Fibroblast of mammary gland (primary cell): Measurements from ENCODE around the gene PI4KA.

Experiments used
- DNase-seq: peaks from one replicate; pipeline ENCODE4 v3.0.0-alpha.2; 2010; ENCODE audit warnings: low read depth
- H3K4me3 ChIP-seq: 2 replicates; pipeline ENCODE4 v1.5.1; 2011; ENCODE audit warnings: low read depth, mild to moderate bottlenecking, low read length, moderate library complexity; ENCODE audit not compliant: control insufficient read depth
- TF ChIP-seq, protein P1 (sequence below): conservative IDR thresholded peaks from 2 replicates; pipeline ENCODE4 v1.5.1; 2011; ENCODE audit warnings: low read depth, low read length, inconsistent platforms; ENCODE audit not compliant: control insufficient read depth, insufficient read depth

PI4KA gene

DNA sequence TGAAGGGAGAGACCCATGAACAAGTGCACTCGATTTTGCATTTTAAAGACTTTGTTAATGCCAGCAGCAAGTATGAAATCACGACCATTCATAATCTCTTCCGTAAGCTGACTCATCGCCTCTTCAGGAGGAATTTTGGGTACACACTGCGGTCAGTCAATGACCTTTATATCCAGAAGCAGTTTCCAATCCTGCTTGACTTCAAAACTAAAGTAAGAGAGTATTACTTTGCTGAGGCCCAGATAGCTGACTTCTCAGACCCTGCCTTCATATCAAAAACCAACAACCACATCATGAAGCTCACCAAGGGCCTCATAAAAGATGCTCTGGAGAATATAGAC, 78.8 kb downstream of the PI4KA start:
- TF ChIP-seq, protein P1, sequence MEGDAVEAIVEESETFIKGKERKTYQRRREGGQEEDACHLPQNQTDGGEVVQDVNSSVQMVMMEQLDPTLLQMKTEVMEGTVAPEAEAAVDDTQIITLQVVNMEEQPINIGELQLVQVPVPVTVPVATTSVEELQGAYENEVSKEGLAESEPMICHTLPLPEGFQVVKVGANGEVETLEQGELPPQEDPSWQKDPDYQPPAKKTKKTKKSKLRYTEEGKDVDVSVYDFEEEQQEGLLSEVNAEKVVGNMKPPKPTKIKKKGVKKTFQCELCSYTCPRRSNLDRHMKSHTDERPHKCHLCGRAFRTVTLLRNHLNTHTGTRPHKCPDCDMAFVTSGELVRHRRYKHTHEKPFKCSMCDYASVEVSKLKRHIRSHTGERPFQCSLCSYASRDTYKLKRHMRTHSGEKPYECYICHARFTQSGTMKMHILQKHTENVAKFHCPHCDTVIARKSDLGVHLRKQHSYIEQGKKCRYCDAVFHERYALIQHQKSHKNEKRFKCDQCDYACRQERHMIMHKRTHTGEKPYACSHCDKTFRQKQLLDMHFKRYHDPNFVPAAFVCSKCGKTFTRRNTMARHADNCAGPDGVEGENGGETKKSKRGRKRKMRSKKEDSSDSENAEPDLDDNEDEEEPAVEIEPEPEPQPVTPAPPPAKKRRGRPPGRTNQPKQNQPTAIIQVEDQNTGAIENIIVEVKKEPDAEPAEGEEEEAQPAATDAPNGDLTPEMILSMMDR, result no peak
- H3K4me3 ChIP-seq, result no peak overlapping the region
- peak; percentile 84 for DNase-seq

DNA sequence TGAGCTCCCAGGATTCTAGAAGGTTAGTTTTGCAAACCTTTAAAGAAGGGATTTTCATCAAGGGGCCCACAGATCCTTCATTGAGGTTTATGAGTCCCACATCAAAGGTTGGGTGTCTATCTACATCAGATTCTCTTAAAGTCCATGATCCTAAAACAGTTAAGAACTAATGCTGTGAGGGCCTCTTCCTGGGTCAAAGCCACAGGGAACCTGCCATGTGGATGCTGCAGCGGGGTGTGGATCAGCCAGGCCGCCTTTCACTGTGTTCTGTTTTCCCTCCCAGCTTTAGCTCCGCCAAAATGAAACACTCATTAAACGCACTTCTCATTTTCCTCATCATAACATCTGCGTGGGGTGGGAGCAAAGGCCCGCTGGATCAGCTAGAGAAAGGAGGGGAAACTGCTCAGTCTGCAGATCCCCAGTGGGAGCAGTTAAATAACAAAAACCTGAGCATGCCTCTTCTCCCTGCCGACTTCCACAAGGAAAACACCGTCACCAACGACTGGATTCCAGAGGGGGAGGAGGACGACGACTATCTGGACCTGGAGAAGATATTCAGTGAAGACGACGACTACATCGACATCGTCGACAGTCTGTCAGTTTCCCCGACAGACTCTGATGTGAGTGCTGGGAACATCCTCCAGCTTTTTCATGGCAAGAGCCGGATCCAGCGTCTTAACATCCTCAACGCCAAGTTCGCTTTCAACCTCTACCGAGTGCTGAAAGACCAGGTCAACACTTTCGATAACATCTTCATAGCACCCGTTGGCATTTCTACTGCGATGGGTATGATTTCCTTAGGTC, 79.4 kb downstream of the PI4KA start:
- TF ChIP-seq, protein P1, result no peak
- no peak overlapping the region for H3K4me3 ChIP-seq
- no peak for DNase-seq

DNA sequence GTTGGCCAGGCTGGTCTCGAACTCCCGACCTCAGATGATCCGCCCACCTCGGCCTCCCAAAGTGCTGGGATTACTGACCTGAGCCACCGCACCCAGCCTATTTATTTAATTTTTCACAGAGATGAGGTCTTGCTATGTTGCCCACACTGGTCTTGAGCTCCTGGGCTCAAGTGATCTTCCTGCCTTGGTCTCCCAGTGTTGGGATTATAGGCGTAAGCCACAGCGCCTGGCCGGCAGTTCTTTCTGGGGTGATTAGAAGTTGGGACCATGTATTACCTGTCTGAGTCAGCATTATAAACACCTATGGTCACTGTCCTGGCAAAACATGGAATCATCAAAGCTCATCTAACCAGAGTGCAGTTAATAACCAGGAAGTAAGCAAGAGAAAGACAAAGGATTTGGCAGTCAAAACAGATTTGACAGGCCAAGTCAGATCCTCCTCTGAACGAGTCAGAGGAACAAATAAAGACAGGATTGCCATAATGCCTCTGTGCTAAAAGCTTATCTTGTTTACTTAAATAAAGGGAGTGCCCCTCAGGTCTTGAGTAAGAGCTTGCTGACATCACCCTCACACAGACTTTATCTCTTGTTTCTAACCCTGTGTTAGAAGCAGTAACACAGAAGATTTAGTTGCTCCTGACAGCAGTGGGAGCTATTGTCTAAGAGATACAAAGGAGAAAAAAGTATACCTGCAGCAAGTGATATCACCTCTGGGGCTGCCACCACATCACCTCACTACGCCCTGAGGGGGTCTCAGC, 81.0 kb downstream of the PI4KA start:
- no peak overlapping the region for H3K4me3 ChIP-seq
- TF ChIP-seq, protein P1, result no peak
- DNase-seq, result peak; percentile 94

DNA sequence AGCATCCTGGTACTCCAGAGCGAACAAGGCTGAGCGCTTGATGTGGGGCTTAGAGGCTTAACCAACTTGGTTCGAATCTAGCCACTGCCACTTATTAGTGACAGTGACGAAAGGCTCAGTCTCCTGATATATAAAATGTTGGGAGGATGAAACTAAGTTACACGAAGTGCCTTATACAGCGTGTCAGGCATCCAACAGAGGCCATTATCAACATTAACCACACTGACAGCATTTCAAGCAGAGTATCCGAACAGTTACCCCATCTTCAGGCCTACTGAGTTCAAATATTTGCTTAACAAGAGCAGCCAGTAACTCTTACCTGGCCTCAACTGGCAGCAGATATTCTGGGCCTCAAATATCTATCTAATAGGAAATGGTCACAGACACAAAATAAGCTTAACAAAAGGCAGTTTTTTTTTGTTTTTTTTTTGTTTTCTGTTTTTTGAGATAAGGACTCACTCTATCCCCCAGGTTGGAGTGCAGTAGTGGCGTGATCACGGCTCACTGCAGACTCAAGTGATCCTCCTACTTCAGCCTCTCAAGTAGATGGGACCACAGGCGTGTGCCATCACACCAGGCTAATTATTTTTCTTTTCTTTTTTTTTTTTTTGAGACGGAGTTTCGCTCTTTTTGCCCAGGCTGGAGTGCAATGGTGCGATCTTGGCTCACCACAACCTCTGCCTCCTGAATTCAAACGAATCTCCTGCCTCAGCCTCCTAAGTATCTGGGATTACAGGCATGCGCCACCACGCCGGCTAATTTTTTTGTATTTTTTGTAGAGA, 81.8 kb downstream of the PI4KA start:
- no peak for DNase-seq
- TF ChIP-seq, protein P1, result no peak
- no peak overlapping the region for H3K4me3 ChIP-seq

DNA sequence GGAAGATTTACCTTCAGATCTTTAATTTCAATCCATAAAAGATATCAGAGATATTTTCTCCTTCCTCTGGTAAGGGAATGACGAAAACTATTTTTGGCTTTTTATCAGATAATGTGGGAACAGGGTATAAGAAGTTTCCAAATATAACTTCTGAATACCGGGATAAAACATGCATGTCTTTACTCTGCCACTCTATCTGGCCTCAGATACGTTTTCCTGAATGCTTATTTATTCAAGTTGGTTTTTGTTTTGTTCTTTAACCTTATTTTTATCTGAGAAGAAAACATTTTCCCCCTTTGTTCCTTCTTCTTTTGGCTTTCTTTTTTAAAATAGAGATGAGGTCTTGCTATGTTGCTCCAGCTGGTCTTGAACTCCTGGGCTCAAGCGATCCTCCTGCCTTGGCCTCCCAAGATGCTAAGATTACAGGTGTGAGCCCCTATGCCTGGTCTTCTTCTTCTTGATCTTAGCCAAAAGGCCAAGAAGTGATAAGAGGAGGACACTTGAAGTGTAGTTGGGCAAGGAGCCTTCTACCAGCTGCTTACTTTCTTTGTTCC, 83.2 kb downstream of the PI4KA start:
- TF ChIP-seq, protein P1, result no peak

DNA sequence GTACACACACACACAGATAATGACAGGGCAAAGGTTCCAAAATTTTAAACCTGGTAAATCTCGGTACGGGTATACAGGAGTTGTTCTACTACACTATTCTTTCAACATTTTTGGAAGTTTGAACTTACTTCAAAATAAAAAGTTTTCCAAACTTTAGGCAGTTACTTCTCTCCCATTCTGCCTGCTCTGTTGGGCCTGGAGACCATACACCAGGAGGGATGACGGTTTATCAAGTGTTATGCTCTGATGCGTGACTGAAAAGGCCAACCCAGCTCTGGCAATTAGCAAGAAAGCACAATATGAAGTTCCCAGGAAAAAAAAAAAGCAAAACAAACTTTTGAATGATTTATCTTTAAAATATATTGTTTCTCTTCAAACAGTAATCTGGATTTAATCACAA, 83.7 kb downstream of the PI4KA start:
- no peak overlapping the region for H3K4me3 ChIP-seq
- no peak for DNase-seq
- TF ChIP-seq, protein P1, result no peak

More for the DNA sequence above, 83.2 kb downstream of the PI4KA start:
- H3K4me3 ChIP-seq, result no peak overlapping the region
- DNase-seq, result no peak
